Measurements from ENCODE around the gene TWIST2.

- no peak for TF ChIP-seq CTCF (IDR thresholded peaks at IDR 0.05; ENCODE audit: low read length)
- no peak for TF ChIP-seq EZH2phosphoT487 (IDR thresholded peaks at IDR 0.05; ENCODE audit: low read length)
- no peak for TF ChIP-seq EZH2 (optimal IDR thresholded peaks at IDR 0.05; ENCODE audit: low read depth, low read length)
These were observed 43.7 kb downstream of the TWIST2 start for GRCh38 chr2:238891457-238892203.
